SK-N-SH treated with all-trans-retinoic acid at 6 μM for 48 hours (cell line): Measurements from ENCODE around the gene TTC34.

ENCODE experiments used
- CREB5 ChIP-seq: fragments of 250-450 bp; sonication (Bioruptor Pico); IDR thresholded peaks from 2 replicates; pipeline ENCODE4 v1.5.1; 2020; ENCODE audit warnings: low read depth, mild to moderate bottlenecking, moderate library complexity
- GLIS3 ChIP-seq: fragments of 250-450 bp; sonication (Bioruptor Pico); IDR thresholded peaks from 2 replicates; pipeline ENCODE4 v1.5.0; 2020; ENCODE audit warnings: mild to moderate bottlenecking, moderate library complexity
- PPARA ChIP-seq: fragments of 250-450 bp; sonication (Bioruptor Pico); IDR thresholded peaks from 2 replicates; pipeline ENCODE4 v1.5.0; 2020; ENCODE audit warnings: mild to moderate bottlenecking, borderline replicate concordance
- RARB ChIP-seq: fragments of 250-450 bp; sonication (Bioruptor Pico); IDR thresholded peaks from 2 replicates; pipeline ENCODE4 v1.8.0; 2021; ENCODE audit warnings: mild to moderate bottlenecking, moderate library complexity
- TOX ChIP-seq: fragments of 250-450 bp; sonication (Bioruptor Pico); IDR thresholded peaks from 2 replicates; pipeline ENCODE4 v1.8.0; 2021; ENCODE audit warnings: mild to moderate bottlenecking, moderate library complexity, borderline replicate concordance
- ZC3H10 ChIP-seq: fragments of 250-450 bp; sonication (Bioruptor Pico); IDR thresholded peaks from 2 replicates; pipeline ENCODE4 v1.5.1; 2021; ENCODE audit warnings: mild to moderate bottlenecking, moderate library complexity
- ZFP30 ChIP-seq: fragments of 450-650 bp; formaldehyde crosslinking; IDR thresholded peaks from 2 replicates; pipeline ENCODE4 v1.5.0; 2022; ENCODE audit warnings: mild to moderate bottlenecking, moderate library complexity
- ZNF565 ChIP-seq: fragments of 450-650 bp; formaldehyde crosslinking; conservative IDR thresholded peaks from 2 replicates; pipeline ENCODE4 v1.5.0; 2020; ENCODE audit warnings: low read depth, mild to moderate bottlenecking, moderate library complexity
- TF ChIP-seq, protein P1 (sequence below): fragments of 250-450 bp; sonication (Bioruptor Pico); IDR thresholded peaks from 2 replicates; pipeline ENCODE4 v1.8.0; 2020; ENCODE audit warnings: mild to moderate bottlenecking, moderate library complexity, borderline replicate concordance

GRCh38 chr1:2589431-2590232 lies 211.9 kb downstream of the TTC34 start:
- TF ChIP-seq, protein P1, sequence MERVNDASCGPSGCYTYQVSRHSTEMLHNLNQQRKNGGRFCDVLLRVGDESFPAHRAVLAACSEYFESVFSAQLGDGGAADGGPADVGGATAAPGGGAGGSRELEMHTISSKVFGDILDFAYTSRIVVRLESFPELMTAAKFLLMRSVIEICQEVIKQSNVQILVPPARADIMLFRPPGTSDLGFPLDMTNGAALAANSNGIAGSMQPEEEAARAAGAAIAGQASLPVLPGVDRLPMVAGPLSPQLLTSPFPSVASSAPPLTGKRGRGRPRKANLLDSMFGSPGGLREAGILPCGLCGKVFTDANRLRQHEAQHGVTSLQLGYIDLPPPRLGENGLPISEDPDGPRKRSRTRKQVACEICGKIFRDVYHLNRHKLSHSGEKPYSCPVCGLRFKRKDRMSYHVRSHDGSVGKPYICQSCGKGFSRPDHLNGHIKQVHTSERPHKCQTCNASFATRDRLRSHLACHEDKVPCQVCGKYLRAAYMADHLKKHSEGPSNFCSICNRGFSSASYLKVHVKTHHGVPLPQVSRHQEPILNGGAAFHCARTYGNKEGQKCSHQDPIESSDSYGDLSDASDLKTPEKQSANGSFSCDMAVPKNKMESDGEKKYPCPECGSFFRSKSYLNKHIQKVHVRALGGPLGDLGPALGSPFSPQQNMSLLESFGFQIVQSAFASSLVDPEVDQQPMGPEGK: no peak
- no peak for TF ChIP-seq ZNF565 (CRISPR knock-in tag)
- no peak for TF ChIP-seq CREB5
- TF ChIP-seq PPARA (CRISPR knock-in tag): no peak
- no peak for TF ChIP-seq TOX (CRISPR knock-in tag)
- TF ChIP-seq ZFP30 (CRISPR knock-in tag): no peak
- TF ChIP-seq GLIS3 (CRISPR knock-in tag): no peak
- no peak for TF ChIP-seq ZC3H10
- TF ChIP-seq RARB (CRISPR knock-in tag): no peak
